ENCODE data around the gene S100G. TPM values are rescaled to one million over a fixed set of nuclear protein-coding genes. Genes with fewer than 3 reads are reported as not detected.

S100G gene
- total RNA-seq, 1 donor from 2014 or later: not detected

GRCh38 chrX:16696956-16697355 is 47.0 kb downstream of the S100G start:
- peaks cover 6% of the 10 kb centered on the region for H3K36me3 Mint-ChIP-seq (ENCODE audit: low read depth)
- H3K27ac Mint-ChIP-seq: no peak overlapping the region
- no peaks in the 10 kb centered on the region for H3K4me1 Mint-ChIP-seq (ENCODE audit: low read depth)
- no peaks in the 10 kb centered on the region for H3K9me3 Mint-ChIP-seq
- no peak for DNase-seq (ENCODE audit: low spot score)
- no peaks in the 10 kb centered on the region for H3K27me3 Mint-ChIP-seq (ENCODE audit: low read depth)
- intact Hi-C loops (cut with micrococcal nuclease): no loop called here
- H3K4me3 Mint-ChIP-seq (ENCODE audit: low read depth): no peak overlapping the region

DNA sequence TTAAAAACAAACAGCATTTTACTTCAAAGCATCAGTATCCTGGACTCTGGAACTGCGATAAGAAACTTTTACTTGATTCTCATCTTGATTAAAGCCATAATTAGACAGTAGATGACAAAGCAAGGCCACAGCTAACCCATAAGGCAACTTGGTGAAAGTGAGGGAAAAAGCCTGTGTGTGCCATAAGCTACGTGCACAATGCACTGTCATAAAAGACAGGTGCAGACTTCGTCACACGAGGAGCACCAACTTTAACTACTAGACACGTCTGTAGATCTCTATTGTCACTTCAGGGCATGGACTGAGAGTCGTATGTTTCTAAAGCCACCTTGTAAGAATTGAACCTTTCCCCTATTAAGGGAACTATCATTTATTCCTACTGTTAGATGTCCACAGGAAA is 49.4 kb downstream of the S100G start:
- Mint-ChIP-seq H3K4me1 (ENCODE audit: low read depth) (no peaks in the 10 kb centered on the region), H3K27me3 (ENCODE audit: low read depth) (no peaks in the 10 kb centered on the region), H3K9me3 (no peaks in the 10 kb centered on the region), H3K27ac (no peak overlapping the region), H3K4me3 (ENCODE audit: low read depth) (no peak overlapping the region), H3K36me3 (ENCODE audit: low read depth) (peaks cover 9% of the 10 kb centered on the region)
- intact Hi-C loops (cut with micrococcal nuclease): no loop called here
- DNase-seq (ENCODE audit: low spot score): no peak

DNA sequence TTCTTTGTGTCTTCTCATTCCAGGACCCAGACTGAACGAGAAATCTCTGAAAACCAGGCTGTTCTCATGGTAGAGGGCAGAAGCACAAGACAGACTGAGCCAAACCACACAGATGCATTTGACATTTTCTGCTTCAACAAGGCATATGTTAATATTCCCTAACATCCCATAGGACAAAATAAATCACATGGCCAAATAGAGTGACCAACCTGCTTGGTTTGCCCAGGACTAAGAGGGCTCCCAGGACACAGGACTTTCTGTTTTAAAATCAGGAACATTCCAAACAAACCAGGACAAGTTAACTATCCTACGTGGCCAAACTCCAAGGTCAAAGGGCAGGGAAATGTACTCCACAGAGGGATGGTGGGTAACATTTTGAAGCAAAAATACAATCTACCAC is 50.8 kb downstream of the S100G start:
- intact Hi-C loops (cut with micrococcal nuclease): no loop called here
- Mint-ChIP-seq H3K4me3 (ENCODE audit: low read depth) (no peak overlapping the region), H3K27ac (no peak overlapping the region), H3K27me3 (ENCODE audit: low read depth) (no peaks in the 10 kb centered on the region), H3K36me3 (ENCODE audit: low read depth) (peaks cover 9% of the 10 kb centered on the region), H3K4me1 (ENCODE audit: low read depth) (no peaks in the 10 kb centered on the region), H3K9me3 (no peaks in the 10 kb centered on the region)
- no peak for DNase-seq (ENCODE audit: low spot score)

GRCh38 chrX:16702700-16703599 is 53.0 kb downstream of the S100G start:
- H3K27me3 Mint-ChIP-seq (ENCODE audit: low read depth): no peaks in the 10 kb centered on the region
- no peak overlapping the region for H3K27ac Mint-ChIP-seq
- intact Hi-C loops (cut with micrococcal nuclease): no loop called here
- no peaks in the 10 kb centered on the region for H3K9me3 Mint-ChIP-seq
- no peak overlapping the region for H3K4me3 Mint-ChIP-seq (ENCODE audit: low read depth)
- no peaks in the 10 kb centered on the region for H3K4me1 Mint-ChIP-seq (ENCODE audit: low read depth)
- DNase-seq (ENCODE audit: low spot score): no peak
- H3K36me3 Mint-ChIP-seq (ENCODE audit: low read depth): peaks cover 3% of the 10 kb centered on the region

Other genes with a start within 250 kb of the S100G start
- 7.7 and 9.3 TPM in 2 replicates for gene CTPS2, start 62.5 kb downstream of the S100G start, total RNA-seq
- gene SYAP1, start 69.5 kb downstream of the S100G start, total RNA-seq: 21.3 and 22.6 TPM in 2 replicates
- gene TXLNG, start 136.3 kb downstream of the S100G start, total RNA-seq: 19.9 and 21.4 TPM in 2 replicates
- 163 and 164 TPM in 2 replicates for gene RBBP7, start 220.2 kb downstream of the S100G start, total RNA-seq

Data from activated T-helper 2 cell treated with anti-CD3 and anti-CD28 coated beads, Interferon-gamma antibody, Interleukin-2, Interleukin-4, amounts not matched to agents 10 μg/mL and 5 μg/mL and 100 μg/mL, durations not matched to agents 14 hours and 24 hours and 36 hours (primary cell).